K562 (cell line): ENCODE measurements around the gene SOX4. TPM values are rescaled to one million over a fixed set of nuclear protein-coding genes. Genes with fewer than 3 reads are reported as not detected.

Source experiments
- ATAC-seq: fragments of 200-7000 bp; cut with Tn5 transposase; 3 replicates; pipeline ENCODE4 v1.9.1; 2020; ENCODE audit warnings: moderate library complexity
- BruUV-seq: library from RNA; stranded (reverse); fragments of 400-500 nt; replicated peaks from 2 replicates; lab custom pipeline; 2021; lab: Mats Ljungman, UMichigan
- CTCF ChIA-PET: fragments of 300-600 bp; formaldehyde crosslinking; extraction: SDS; loops from one replicate; lab custom pipeline; 2021; ENCODE audit warnings: low intra/inter-chr PET ratio; lab: Yijun Ruan, JAX
- POLR2A ChIA-PET: fragments of 300-600, 350-650 bp; sonication (Branson Sonifier 250); formaldehyde crosslinking; extraction: SDS; loops from one replicate; lab custom pipeline; 2021; ENCODE audit warnings: antibody characterized with exemption, inconsistent platforms; lab: Yijun Ruan, JAX
- DNase-seq, 4 experiments: peaks; one replicate each; pipeline versions ENCODE4 v3.0.0 to v3.0.0-alpha.2; 2011 to 2018; ENCODE audit warnings: low spot score in 3 of 4, mixed read lengths in 3 of 4; ENCODE audit errors: extremely low read depth in 1 of 4
- FAIRE-seq: peaks from 2 replicates; lab custom pipeline; 2011; peaks lifted over from hg19 to GRCh38; lab: Jason Lieb, UNC
- H2AFZ ChIP-seq: 2 replicates; pipeline ENCODE4 v1.6.0; 2011; ENCODE audit warnings: low read depth, low read length, control low read depth, inconsistent platforms
- H3K27ac ChIP-seq: fragments of 200-600 bp; 3 replicates; pipeline ENCODE4 v1.8.0; 2011; ENCODE audit warnings: low read depth, mild to moderate bottlenecking, control low read depth, inconsistent platforms, low read length, moderate library complexity, mixed read lengths; ENCODE audit errors: extremely low read depth
- H3K27me3 ChIP-seq, 2 experiments: fragments of 300-600 bp in 1 of 2; 2 replicates in 1 of 2; 3 replicates in 1 of 2; pipeline versions ENCODE4 v1.6.0 to v1.8.0; 2011; ENCODE audit warnings: inconsistent platforms in 2 of 2, low read length in 2 of 2, mild to moderate bottlenecking in 1 of 2, mixed read lengths in 1 of 2, moderate library complexity in 1 of 2; ENCODE audit not compliant: control insufficient read depth in 2 of 2, insufficient read depth in 2 of 2
- H3K36me3 ChIP-seq: fragments of 300-600 bp; 3 replicates; pipeline ENCODE4 v1.8.0; 2011; ENCODE audit warnings: mild to moderate bottlenecking, low read length, inconsistent platforms; ENCODE audit not compliant: control insufficient read depth, insufficient read depth
- H3K4me1 ChIP-seq, 2 experiments: fragments of 200-600 bp in 1 of 2; replicated peaks in 1 of 2; 2 replicates in 1 of 2; 3 replicates in 1 of 2; pipeline versions ENCODE4 v1.5.1 to v1.8.0; 2011; ENCODE audit warnings: inconsistent platforms in 2 of 2, low read length in 2 of 2, mild to moderate bottlenecking in 1 of 2, mixed read lengths in 1 of 2, moderate library complexity in 1 of 2; ENCODE audit not compliant: control insufficient read depth in 2 of 2, insufficient read depth in 2 of 2
- H3K4me2 ChIP-seq: 2 replicates; pipeline ENCODE4 v1.6.1; 2011; ENCODE audit warnings: low read length, control low read depth, inconsistent platforms, mixed read lengths; ENCODE audit not compliant: insufficient read depth
- H3K4me3 ChIP-seq: fragments of 200-600 bp; sonication (generic), shearing (Covaris generic); 2 replicates; pipeline ENCODE4 v1.5.1; 2016; ENCODE audit warnings: control low read depth, inconsistent platforms
- H3K79me2 ChIP-seq: fragments of 200-600 bp; 3 replicates; pipeline ENCODE4 v1.8.0; 2011; ENCODE audit warnings: low read length, inconsistent platforms; ENCODE audit not compliant: control insufficient read depth, insufficient read depth
- H3K9ac ChIP-seq, 2 experiments: 2 replicates each; pipeline versions ENCODE4 v1.6.0 to v1.6.1; 2011; ENCODE audit warnings: low read depth in 2 of 2, low read length in 2 of 2, control low read depth in 1 of 2, inconsistent platforms in 1 of 2, mild to moderate bottlenecking in 1 of 2, mixed read lengths in 1 of 2; ENCODE audit not compliant: insufficient read depth in 1 of 2
- H3K9me1 ChIP-seq: one replicate; pipeline ENCODE4 v1.6.0; 2011; ENCODE audit warnings: inconsistent platforms, mild to moderate bottlenecking, low read length, moderate library complexity; ENCODE audit not compliant: control insufficient read depth, insufficient read depth
- H3K9me3 ChIP-seq: replicated peaks from 2 replicates; pipeline ENCODE4 v1.5.1; 2011; ENCODE audit warnings: low read depth, low read length, inconsistent platforms; ENCODE audit not compliant: control insufficient read depth, insufficient read depth
- H4K20me1 ChIP-seq: replicated peaks from 2 replicates; pipeline ENCODE4 v1.6.1; 2011; ENCODE audit warnings: low read length, inconsistent platforms, mixed read lengths; ENCODE audit not compliant: control insufficient read depth, insufficient read depth
- BRCA1 ChIP-seq, 2 experiments: fragments of 450-650 bp in 1 of 2; sonication (generic) in 1 of 2; formaldehyde crosslinking in 1 of 2; IDR thresholded peaks; 2 replicates each; pipeline versions ENCODE4 v1.5.0 to v1.6.1; 2017 to 2020; ENCODE audit warnings: mild to moderate bottlenecking in 1 of 2, missing genetic modification reagents in 1 of 2
- CREB3 ChIP-seq: fragments of 450-650 bp; conservative IDR thresholded peaks from 2 replicates; pipeline ENCODE4 v1.6.1; 2016; ENCODE audit warnings: missing genetic modification characterization, low read depth, mild to moderate bottlenecking, missing compliant biosample characterization, moderate library complexity
- DNMT1 ChIP-seq: fragments of 450-650 bp; IDR thresholded peaks from 2 replicates; pipeline ENCODE4 v1.6.1; 2016; ENCODE audit warnings: antibody characterized with exemption, mild to moderate bottlenecking
- EP400 ChIP-seq: fragments of 450-650 bp; IDR thresholded peaks from 2 replicates; pipeline ENCODE4 v1.6.1; 2017; ENCODE audit warnings: antibody characterized with exemption, mild to moderate bottlenecking, moderate library complexity
- KLF1 ChIP-seq: fragments of 450-650 bp; IDR thresholded peaks from 2 replicates; pipeline ENCODE4 v1.6.1; 2016; ENCODE audit warnings: missing genetic modification characterization, missing compliant biosample characterization
- RBM15 ChIP-seq: fragments of 200-400 bp; formaldehyde crosslinking; IDR thresholded peaks from 2 replicates; pipeline ENCODE4 v1.6.1; 2018; ENCODE audit warnings: mild to moderate bottlenecking, low read length, moderate library complexity; ENCODE audit not compliant: insufficient read depth
- TCF7L2 ChIP-seq: fragments of 150-350 bp; IDR thresholded peaks from 2 replicates; pipeline ENCODE4 v1.6.1; 2016; ENCODE audit warnings: low read depth, mild to moderate bottlenecking, low read length, moderate library complexity
- ZNF124 ChIP-seq: sonication (generic); formaldehyde crosslinking; IDR thresholded peaks from 2 replicates; pipeline ENCODE4 v1.8.1; 2022; ENCODE audit warnings: missing genetic modification reagents
- ZNF407 ChIP-seq: fragments of 450-650 bp; IDR thresholded peaks from 2 replicates; pipeline ENCODE4 v1.6.1; 2016; ENCODE audit warnings: low read depth
- ZNF408 ChIP-seq: fragments of 250-450 bp; sonication (Bioruptor Pico); IDR thresholded peaks from 2 replicates; pipeline ENCODE4 v1.4.0; 2020; ENCODE audit warnings: low read depth, mild to moderate bottlenecking, moderate library complexity
- ZNF584 ChIP-seq: fragments of 200-800 bp; sonication (Bioruptor generic); IDR thresholded peaks from 2 replicates; pipeline ENCODE4 v1.6.1; 2016; ENCODE audit warnings: low read depth, mild to moderate bottlenecking, missing genetic modification characterization, missing compliant biosample characterization
- WGBS: fragments of 100-300 bp; shearing (Covaris generic); methylation state at CpG from one replicate; pipeline ENCODE4 v1.1.6; 2016; ENCODE audit warnings: low coverage, mixed read lengths; ENCODE audit not compliant: insufficient coverage; ENCODE audit errors: missing lambda C conversion rate; 5-methylcytosine and 5-hydroxymethylcytosine counted together
- in situ Hi-C: fragments of 300-500 bp; cut with MboI; formaldehyde crosslinking; loops from 4 replicates; pipeline ENCODE4 v1.15.0; 2018; ENCODE audit warnings: inconsistent platforms, mixed read lengths
- intact Hi-C: fragments of 100-400 bp; cut with micrococcal nuclease; formaldehyde crosslinking; loops from 2 replicates; pipeline ENCODE4 v1.14.2; 2022
- polyA plus RNA-seq, 8 experiments: library from polyadenylated mRNA; depleted of rRNA in 4 of 8; stranded (reverse) in 5 of 8; unstranded in 3 of 8; fragments of >200 nt; fragmentation: Nextera tagmentation in 2 of 8; fragmentation: Illumina TruSeq in 1 of 8; extraction: Ambion mirVana in 2 of 8; extraction: Trizol in 1 of 8; gene quantifications; 2 replicates each; pipeline versions ENCODE4 v1.2.1 to v1.2.3, GENCODE V29; 2011 to 2014; ENCODE audit warnings: inconsistent platforms in 1 of 8, missing spikeins in 1 of 8
- total RNA-seq, 7 experiments: library from RNA; depleted of rRNA in 6 of 7; stranded (reverse); fragments of >200 nt in 6 of 7; fragmentation: Illumina TruSeq in 2 of 7; extraction: Trizol in 2 of 7; gene quantifications; 2 replicates each; pipeline versions ENCODE4 v1.2.1 to v1.2.3, GENCODE V29; 2011 to 2021; ENCODE audit warnings: low replicate concordance in 1 of 7
- TF ChIP-seq, protein P1 (sequence below), 2 experiments: fragments of 450-650 bp; IDR thresholded peaks; 2 replicates each; pipeline ENCODE4 v1.6.1; 2016

The SOX4 gene
- total and polyA plus RNA-seq, 9 of the 15 experiments (the other 6 are each of a cell fraction or from before 2014, with no cell fraction given): 0.03 to 0.29 (median 0.04) TPM

GRCh38 chr6:21634582-21634981, 41.0 kb downstream of the SOX4 start:
- in situ Hi-C loops (no loop called here), intact Hi-C loops (no loop called here)
- ChIA-PET POLR2A (no interaction called here), CTCF (no interaction called here)
- BruUV-seq: no TSS peak
- H3K4me1 ChIP-seq: no peaks in the 10 kb centered on the region
- DNase-seq: no peak
- no peaks in the 10 kb centered on the region for H3K9me3 ChIP-seq
- no peak overlapping the region for H3K9ac ChIP-seq
- 0% methylated on average over 4 of the region's 4 CpGs for WGBS
- no peak for ATAC-seq
- no peaks in the 10 kb centered on the region for H3K36me3 ChIP-seq
- no peak overlapping the region for H3K4me3 ChIP-seq
- no peak for FAIRE-seq
- H3K79me2 ChIP-seq: no peaks in the 10 kb centered on the region
- no peaks in the 10 kb centered on the region for H3K9me1 ChIP-seq
- H3K27me3 ChIP-seq: peaks cover 5 to 15% of the 10 kb centered on the region in 2 experiments; a peak in 3 of 5 replicates
- no peaks in the 10 kb centered on the region for H4K20me1 ChIP-seq
- no peak overlapping the region for H3K4me2 ChIP-seq
- H3K27ac ChIP-seq: no peak overlapping the region
- no peak overlapping the region for H2AFZ ChIP-seq
- no peak for TF ChIP-seq EP400
- TF ChIP-seq, protein P1, sequence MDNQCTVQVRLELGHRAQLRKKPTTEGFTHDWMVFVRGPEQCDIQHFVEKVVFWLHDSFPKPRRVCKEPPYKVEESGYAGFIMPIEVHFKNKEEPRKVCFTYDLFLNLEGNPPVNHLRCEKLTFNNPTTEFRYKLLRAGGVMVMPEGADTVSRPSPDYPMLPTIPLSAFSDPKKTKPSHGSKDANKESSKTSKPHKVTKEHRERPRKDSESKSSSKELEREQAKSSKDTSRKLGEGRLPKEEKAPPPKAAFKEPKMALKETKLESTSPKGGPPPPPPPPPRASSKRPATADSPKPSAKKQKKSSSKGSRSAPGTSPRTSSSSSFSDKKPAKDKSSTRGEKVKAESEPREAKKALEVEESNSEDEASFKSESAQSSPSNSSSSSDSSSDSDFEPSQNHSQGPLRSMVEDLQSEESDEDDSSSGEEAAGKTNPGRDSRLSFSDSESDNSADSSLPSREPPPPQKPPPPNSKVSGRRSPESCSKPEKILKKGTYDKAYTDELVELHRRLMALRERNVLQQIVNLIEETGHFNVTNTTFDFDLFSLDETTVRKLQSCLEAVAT (IDR thresholded peaks at IDR 0.05): no peak
- TF ChIP-seq TCF7L2: no peak
- TF ChIP-seq CREB3: no peak
- no peak for TF ChIP-seq ZNF584 (CRISPR knock-in tag)
- TF ChIP-seq ZNF407: no peak
- TF ChIP-seq ZNF124 (CRISPR knock-in tag): no peak
- TF ChIP-seq DNMT1: no peak
- no peak for TF ChIP-seq KLF1 (tag)
- no peak for TF ChIP-seq RBM15
- TF ChIP-seq BRCA1 (IDR thresholded peaks at IDR 0.05): no peak
- no peak for TF ChIP-seq BRCA1 (CRISPR knock-in tag; IDR thresholded peaks at IDR 0.05)
- no peak for TF ChIP-seq ZNF408
